ENCODE data around the gene RNF167.

- TF ChIP-seq CTCF (IDR thresholded peaks at IDR 0.05; ENCODE audit: low read depth, low read length): no peak
- TF ChIP-seq EZH2phosphoT487 (IDR thresholded peaks at IDR 0.05; ENCODE audit: low read depth): no peak
Measured at GRCh38 chr17:4938688-4939545, 1.2 kb upstream of the RNF167 start.
